Kidney (tissue), 14 donors: Measurements from ENCODE around the gene SLC5A8. TPM values are rescaled to one million over a fixed set of nuclear protein-coding genes. Genes with fewer than 3 reads are reported as not detected.

Experiments
- DNase-seq, 5 donors: peaks; one replicate each; pipeline ENCODE4 v3.0.0-alpha.2; 2013 to 2020
- FAIRE-seq: peaks from 2 replicates; lab custom pipeline; 2012; peaks lifted over from hg19 to GRCh38; lab: Jason Lieb, UNC
- H3K27ac ChIP-seq, 2 donors: one replicate each; pipeline ENCODE4 v1.7.0; 2013; ENCODE audit warnings: low read depth in 2 of 2, low read length in 2 of 2, inconsistent platforms in 1 of 2
- H3K27me3 ChIP-seq: one replicate; pipeline ENCODE4 v1.7.1; 2013; ENCODE audit warnings: low read length, inconsistent platforms; ENCODE audit not compliant: control insufficient read depth, insufficient read depth
- H3K36me3 ChIP-seq, 3 donors: one replicate each; pipeline versions ENCODE4 v1.7.0 to v1.7.1; 2013; ENCODE audit warnings: low read length in 3 of 3, control low read depth in 1 of 3, inconsistent platforms in 1 of 3; ENCODE audit not compliant: insufficient read depth in 3 of 3, control insufficient read depth in 2 of 3
- H3K4me1 ChIP-seq, 3 donors: one replicate each; pipeline versions ENCODE4 v1.7.0 to v1.7.1; 2013; ENCODE audit warnings: low read length in 3 of 3, inconsistent platforms in 1 of 3, low read depth in 1 of 3; ENCODE audit not compliant: control insufficient read depth in 2 of 3, insufficient read depth in 2 of 3
- H3K4me3 ChIP-seq, 3 donors: one replicate each; pipeline versions ENCODE4 v1.7.0 to v1.8.1; 2013; ENCODE audit warnings: low read length in 3 of 3, control low read depth in 1 of 3, inconsistent platforms in 1 of 3
- H3K9ac ChIP-seq, 3 donors: one replicate each; pipeline versions ENCODE4 v1.7.0 to v1.7.1; 2013; ENCODE audit warnings: low read length in 3 of 3, control low read depth in 1 of 3, inconsistent platforms in 1 of 3
- H3K9me3 ChIP-seq, 3 donors: one replicate each; pipeline versions ENCODE4 v1.7.0 to v1.7.1; 2013; ENCODE audit warnings: low read length in 3 of 3, control low read depth in 1 of 3, inconsistent platforms in 1 of 3; ENCODE audit not compliant: control insufficient read depth in 2 of 3, insufficient read depth in 1 of 3
- CTCF ChIP-seq: IDR thresholded peaks from 3 replicates; pipeline ENCODE4 v1.5.1; 2012; ENCODE audit warnings: mild to moderate bottlenecking, moderate library complexity, borderline replicate concordance; ENCODE audit not compliant: insufficient read depth; ENCODE audit errors: extremely low read depth
- intact Hi-C: fragments of 100-400 bp; cut with DNase I; formaldehyde crosslinking; loops from one replicate; pipeline ENCODE4 v1.11.1; 2022
- polyA plus RNA-seq: library from polyadenylated mRNA; stranded (reverse); fragments of 350-450 nt; fragmentation: Illumina TruSeq; extraction: RNeasy Lipid Tissue Mini Kit (QIAGEN cat#74804); gene quantifications from one replicate; pipeline ENCODE4 v1.2.3, GENCODE V29; 2014; ENCODE audit warnings: low read depth, low replicate concordance; ENCODE audit not compliant: insufficient read depth
- total RNA-seq: library from RNA; stranded (reverse); fragmentation: NEBNext Ultra II Directional; extraction: Animal tissue kit (Norgen Biotek cat#: 25700); gene quantifications from one replicate; pipeline ENCODE4 v1.2.1, GENCODE V29; 2021
- donor health status: control.
- donor health status: control.
- donor health status: control.
- donor health status: control.
- donor health status: control.
- donor health status: DM: yes; HTN: yes; CAD: no.
- donor health status: Normal renal cell carcinoma (clear cell type).

Gene SLC5A8
- total and polyA plus RNA-seq, 2 donors from 2014 or later: 1.6 to 2.7 TPM

- Histone ChIP-seq H3K4me1 (no peaks in the 10 kb centered on the region), H3K9me3 (no peaks in the 10 kb centered on the region), H3K9ac (no peak overlapping the region), H3K36me3 (no peaks in the 10 kb centered on the region), H3K4me3 (no peak overlapping the region), H3K27ac (no peak overlapping the region), H3K27me3 (no peaks in the 10 kb centered on the region)
- DNase-seq (no peak), FAIRE-seq (no peak)
- no peak for TF ChIP-seq CTCF
- intact Hi-C loops: no loop called here
Measured at GRCh38 chr12:101186291-101186690, 23.7 kb downstream of the SLC5A8 start.

GRCh38 chr12:101181776-101182175 lies 28.3 kb downstream of the SLC5A8 start:
- H3K4me3 ChIP-seq: no peak overlapping the region
- no peaks in the 10 kb centered on the region for H3K27me3 ChIP-seq
- H3K9me3 ChIP-seq: no peaks in the 10 kb centered on the region
- no peak for TF ChIP-seq CTCF
- H3K9ac ChIP-seq: no peak overlapping the region
- intact Hi-C loops: no loop called here
- FAIRE-seq: no peak
- H3K27ac ChIP-seq: no peak overlapping the region
- no peaks in the 10 kb centered on the region for H3K36me3 ChIP-seq
- no peaks in the 10 kb centered on the region for H3K4me1 ChIP-seq
- no peak for DNase-seq

- no peak for TF ChIP-seq CTCF
- DNase-seq: no peak
- Histone ChIP-seq H3K27me3 (no peaks in the 10 kb centered on the region), H3K9ac (no peak overlapping the region), H3K27ac (no peak overlapping the region), H3K9me3 (no peaks in the 10 kb centered on the region), H3K4me3 (no peak overlapping the region), H3K36me3 (no peaks in the 10 kb centered on the region), H3K4me1 (no peaks in the 10 kb centered on the region)
- no peak for FAIRE-seq
- intact Hi-C loops: no loop called here
Measured at GRCh38 chr12:101174541-101174940, 35.5 kb downstream of the SLC5A8 start.

- intact Hi-C loops: no loop called here
- no peak for FAIRE-seq
Measured at GRCh38 chr12:101173197-101173749, 36.8 kb downstream of the SLC5A8 start.

More at GRCh38 chr12:101173197-101173749, 36.8 kb downstream of the SLC5A8 start:
- DNase-seq: no peak
- H3K9ac ChIP-seq: no peak overlapping the region
- no peak overlapping the region for H3K4me3 ChIP-seq
- H3K4me1 ChIP-seq: no peaks in the 10 kb centered on the region
- no peak for TF ChIP-seq CTCF
- no peaks in the 10 kb centered on the region for H3K9me3 ChIP-seq
- no peaks in the 10 kb centered on the region for H3K27me3 ChIP-seq
- no peaks in the 10 kb centered on the region for H3K36me3 ChIP-seq
- no peak overlapping the region for H3K27ac ChIP-seq
